ENCODE results near the gene HES4. TPM values are rescaled to one million over a fixed set of nuclear protein-coding genes. Genes with fewer than 3 reads are reported as not detected.
A peak's percentile ranks its signal among the peaks of the same experiment; 100 is the strongest.

The HES4 gene
- total RNA-seq, 1 experiment from 2014 or later: 18.5 TPM

DNA sequence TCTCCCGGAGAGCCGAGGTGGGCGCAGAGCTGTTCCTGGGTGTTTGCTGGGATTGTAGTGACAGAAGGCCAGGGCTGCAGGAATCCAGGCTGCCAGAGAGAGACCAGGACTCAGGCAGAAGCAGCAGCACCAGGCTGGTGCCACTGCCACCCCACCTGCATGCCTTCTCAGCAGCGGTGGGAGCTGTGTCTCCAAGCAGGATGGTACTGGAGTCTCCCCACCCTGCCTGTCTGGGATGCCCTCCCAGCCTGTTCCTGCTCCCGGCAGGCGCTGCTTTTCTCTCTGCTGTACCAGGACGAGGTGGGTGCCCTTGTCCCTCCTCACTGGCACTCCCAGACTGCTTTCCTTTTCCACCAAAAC is 4.5 kb upstream of the HES4 start:
- no peaks in the 10 kb centered on the region for H3K27me3 ChIP-seq (replicated peaks; ENCODE audit: insufficient read depth, low read depth, low read length, poor library complexity)
- no peak overlapping the region for H3K4me3 ChIP-seq (ENCODE audit: low read depth, low read length, poor library complexity, severe bottlenecking)
- DNase-seq (ENCODE audit: low spot score): no peak
- POLR2A ChIA-PET (ENCODE audit: low non-redundant PET): no interaction called here
- no peaks in the 10 kb centered on the region for H3K36me3 ChIP-seq (ENCODE audit: insufficient read depth, low read length, poor library complexity, severe bottlenecking)
- H3K9me3 ChIP-seq (ENCODE audit: low read depth, low read length, poor library complexity, severe bottlenecking): no peaks in the 10 kb centered on the region
- CTCF ChIA-PET: interaction anchor here (1.5 kb wide), 1 partner anchor 10 kb away, joined by 3 read pairs; no protein-coding TSS in a partner anchor
- H3K27ac ChIP-seq (ENCODE audit: low read depth, low read length, poor library complexity, severe bottlenecking): peak overlapping the region; percentile 30
- TF ChIP-seq, protein P1, sequence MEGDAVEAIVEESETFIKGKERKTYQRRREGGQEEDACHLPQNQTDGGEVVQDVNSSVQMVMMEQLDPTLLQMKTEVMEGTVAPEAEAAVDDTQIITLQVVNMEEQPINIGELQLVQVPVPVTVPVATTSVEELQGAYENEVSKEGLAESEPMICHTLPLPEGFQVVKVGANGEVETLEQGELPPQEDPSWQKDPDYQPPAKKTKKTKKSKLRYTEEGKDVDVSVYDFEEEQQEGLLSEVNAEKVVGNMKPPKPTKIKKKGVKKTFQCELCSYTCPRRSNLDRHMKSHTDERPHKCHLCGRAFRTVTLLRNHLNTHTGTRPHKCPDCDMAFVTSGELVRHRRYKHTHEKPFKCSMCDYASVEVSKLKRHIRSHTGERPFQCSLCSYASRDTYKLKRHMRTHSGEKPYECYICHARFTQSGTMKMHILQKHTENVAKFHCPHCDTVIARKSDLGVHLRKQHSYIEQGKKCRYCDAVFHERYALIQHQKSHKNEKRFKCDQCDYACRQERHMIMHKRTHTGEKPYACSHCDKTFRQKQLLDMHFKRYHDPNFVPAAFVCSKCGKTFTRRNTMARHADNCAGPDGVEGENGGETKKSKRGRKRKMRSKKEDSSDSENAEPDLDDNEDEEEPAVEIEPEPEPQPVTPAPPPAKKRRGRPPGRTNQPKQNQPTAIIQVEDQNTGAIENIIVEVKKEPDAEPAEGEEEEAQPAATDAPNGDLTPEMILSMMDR (conservative IDR thresholded peaks at IDR 0.05; ENCODE audit: low read depth, low read length): no peak
- TF ChIP-seq EZH2 (IDR thresholded peaks at IDR 0.05; ENCODE audit: borderline replicate concordance, low read depth, low read length, poor library complexity, severe bottlenecking): no peak
- intact Hi-C loops (cut with micrococcal nuclease; ENCODE audit: unreplicated experiment): loop anchor here (5.0 kb wide), 1 partner anchor 58 kb away; no protein-coding TSS in a partner anchor
- BruUV-seq (replicated peaks): no TSS peak
- peaks cover 18% of the 10 kb centered on the region for H3K4me1 ChIP-seq (ENCODE audit: insufficient read depth, low read length, poor library complexity, severe bottlenecking)

DNA sequence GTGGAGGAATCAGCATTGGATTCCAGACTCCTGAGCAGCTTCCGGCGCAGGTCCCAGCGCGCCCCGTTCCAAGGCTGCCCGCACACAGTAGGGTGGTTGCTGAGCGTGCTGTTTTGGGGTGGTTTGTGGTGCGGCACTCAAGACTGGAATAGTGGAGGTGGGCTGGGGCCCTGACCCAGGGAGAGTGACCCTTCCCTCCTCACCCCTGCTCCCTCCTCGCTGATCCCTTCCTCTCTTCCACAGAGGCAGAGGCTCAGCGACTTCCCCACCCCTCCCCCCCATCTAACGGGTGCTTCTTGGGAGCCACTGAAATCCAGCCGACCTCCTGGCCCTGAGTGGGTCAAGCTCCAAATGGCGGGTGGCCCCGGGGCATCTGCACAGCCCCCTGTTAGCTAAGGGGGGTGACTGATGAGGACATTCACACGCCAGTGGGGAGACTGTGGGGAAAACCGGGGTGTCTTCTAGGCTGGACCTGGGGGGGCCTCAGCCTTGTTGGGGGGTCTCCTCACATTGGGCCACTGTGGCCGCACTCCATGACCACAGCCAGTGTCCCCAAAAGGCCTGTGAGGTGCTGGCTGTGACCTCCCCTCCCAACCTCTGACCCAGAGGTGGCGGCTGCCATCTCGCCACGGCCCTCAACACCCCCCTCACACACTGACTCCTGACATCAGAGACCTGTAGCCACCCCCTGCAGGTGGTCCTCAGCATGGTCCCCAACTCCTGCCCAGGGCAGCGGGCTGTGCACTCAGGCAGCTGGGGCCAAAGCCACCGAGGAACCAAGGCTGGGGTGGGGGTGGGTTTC is 3.9 kb upstream of the HES4 start:
- Histone ChIP-seq H3K36me3 (ENCODE audit: insufficient read depth, low read length, poor library complexity, severe bottlenecking) (no peaks in the 10 kb centered on the region), H3K4me1 (ENCODE audit: insufficient read depth, low read length, poor library complexity, severe bottlenecking) (peaks cover 18% of the 10 kb centered on the region), H3K27ac (ENCODE audit: low read depth, low read length, poor library complexity, severe bottlenecking) (no peak overlapping the region), H3K27me3 (replicated peaks; ENCODE audit: insufficient read depth, low read depth, low read length, poor library complexity) (no peaks in the 10 kb centered on the region), H3K4me3 (ENCODE audit: low read depth, low read length, poor library complexity, severe bottlenecking) (no peak overlapping the region), H3K9me3 (ENCODE audit: low read depth, low read length, poor library complexity, severe bottlenecking) (no peaks in the 10 kb centered on the region)
- intact Hi-C loops (cut with micrococcal nuclease; ENCODE audit: unreplicated experiment): loop anchor here (5.0 kb wide), 1 partner anchor 58 kb away; no protein-coding TSS in a partner anchor
- BruUV-seq (replicated peaks): no TSS peak
- no peak for DNase-seq (ENCODE audit: low spot score)
- POLR2A ChIA-PET (ENCODE audit: low non-redundant PET): interaction anchor here (0.6 kb wide), 1 partner anchor 25 kb away, joined by 5 read pairs; no protein-coding TSS in a partner anchor
- CTCF ChIA-PET: interaction anchor here (1.5 to 3.0 kb wide), 2 partner anchors 10 kb away, joined by 3 to 14 read pairs; partner anchors contain the start of gene ISG15
- TF ChIP-seq, protein P1 (conservative IDR thresholded peaks at IDR 0.05; ENCODE audit: low read depth, low read length): no peak
- no peak for TF ChIP-seq EZH2 (IDR thresholded peaks at IDR 0.05; ENCODE audit: borderline replicate concordance, low read depth, low read length, poor library complexity, severe bottlenecking)

DNA sequence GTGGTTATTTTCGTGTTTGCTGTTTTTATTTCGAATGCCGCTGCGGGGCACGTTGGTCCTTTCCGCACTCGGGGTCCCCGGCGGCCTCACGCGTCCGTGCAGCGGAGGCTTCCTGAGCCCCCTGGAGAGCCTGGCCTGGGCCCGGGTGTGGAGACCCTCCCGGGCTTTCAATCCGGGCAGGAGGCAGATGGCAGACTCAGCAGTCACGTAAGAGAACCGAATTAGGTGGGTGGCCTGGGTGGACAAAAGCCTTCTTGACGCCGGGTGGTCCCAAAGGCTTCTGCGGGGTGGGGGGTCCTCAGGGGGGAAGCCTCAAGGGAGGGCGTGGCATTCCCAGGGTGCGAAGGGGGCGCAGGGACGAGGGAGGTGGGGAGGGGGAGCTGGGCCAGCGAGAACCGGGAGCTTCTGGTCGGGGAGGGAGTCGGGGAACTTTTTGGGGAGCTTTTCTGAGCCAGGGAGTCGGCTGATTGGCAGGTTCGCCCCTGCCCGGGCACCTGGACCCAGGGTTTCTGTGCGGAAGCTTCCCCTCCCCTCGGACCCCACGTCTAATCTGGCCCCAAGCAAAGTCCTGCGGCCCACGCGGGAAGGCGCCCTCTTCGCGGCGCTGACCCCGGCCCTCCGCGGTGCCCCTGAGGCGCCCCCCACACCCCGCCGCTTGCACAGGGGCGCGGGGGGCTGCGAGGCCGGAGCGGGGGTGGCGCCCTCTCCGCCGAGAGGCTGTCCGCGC is 1.3 kb upstream of the HES4 start:
- no peak for DNase-seq (ENCODE audit: low spot score)
- intact Hi-C loops (cut with micrococcal nuclease; ENCODE audit: unreplicated experiment): loop anchor here (5.0 kb wide), 1 partner anchor 61 kb away; no protein-coding TSS in a partner anchor
- Histone ChIP-seq H3K27me3 (replicated peaks; ENCODE audit: insufficient read depth, low read depth, low read length, poor library complexity) (no peaks in the 10 kb centered on the region), H3K4me1 (ENCODE audit: insufficient read depth, low read length, poor library complexity, severe bottlenecking) (peaks cover 18% of the 10 kb centered on the region), H3K36me3 (ENCODE audit: insufficient read depth, low read length, poor library complexity, severe bottlenecking) (no peaks in the 10 kb centered on the region), H3K4me3 (ENCODE audit: low read depth, low read length, poor library complexity, severe bottlenecking) (peak overlapping the region; percentile 70), H3K9me3 (ENCODE audit: low read depth, low read length, poor library complexity, severe bottlenecking) (no peaks in the 10 kb centered on the region), H3K27ac (ENCODE audit: low read depth, low read length, poor library complexity, severe bottlenecking) (peak overlapping the region; percentile 98)
- BruUV-seq (replicated peaks): no TSS peak
- no peak for TF ChIP-seq EZH2 (IDR thresholded peaks at IDR 0.05; ENCODE audit: borderline replicate concordance, low read depth, low read length, poor library complexity, severe bottlenecking)
- TF ChIP-seq, protein P1 (conservative IDR thresholded peaks at IDR 0.05; ENCODE audit: low read depth, low read length): no peak
- ChIA-PET CTCF (interaction anchor here (0.9 to 3.0 kb wide), 2 partner anchors 13 to 18 kb away, joined by 3 to 14 read pairs; partner anchors contain the start of gene ISG15), POLR2A (ENCODE audit: low non-redundant PET) (interaction anchor here (0.6 kb wide), 1 partner anchor 17 kb away, joined by 3 read pairs; no protein-coding TSS in a partner anchor)

Measured in A673 (cell line).